HepG2 (cell line): ENCODE measurements around the gene COX4I2. TPM values are rescaled to one million over a fixed set of nuclear protein-coding genes. Genes with fewer than 3 reads are reported as not detected.

ENCODE experiments used
- AKAP8 ChIP-seq: sonication (generic); formaldehyde crosslinking; IDR thresholded peaks from 2 replicates; pipeline ENCODE4 v1.5.1; 2020; ENCODE audit warnings: mild to moderate bottlenecking, missing genetic modification reagents
- HES4 ChIP-seq: sonication (generic); formaldehyde crosslinking; IDR thresholded peaks from 2 replicates; pipeline ENCODE4 v1.9.0; 2021; ENCODE audit warnings: mild to moderate bottlenecking, missing genetic modification reagents, borderline replicate concordance
- HOXA3 ChIP-seq: sonication (generic); formaldehyde crosslinking; IDR thresholded peaks from 2 replicates; pipeline ENCODE4 v1.5.0; 2020; ENCODE audit warnings: missing genetic modification reagents
- KLF15 ChIP-seq: sonication (generic); formaldehyde crosslinking; IDR thresholded peaks from 2 replicates; pipeline ENCODE4 v1.8.1; 2023; ENCODE audit warnings: borderline replicate concordance, mild to moderate bottlenecking, inconsistent platforms, missing genetic modification reagents, mixed read lengths
- MAFF ChIP-seq: IDR thresholded peaks from 2 replicates; pipeline ENCODE4 v1.6.1; 2011; ENCODE audit warnings: low read depth, low read length, improper control_type of control experiment
- MED8 ChIP-seq: sonication (generic); formaldehyde crosslinking; IDR thresholded peaks from 2 replicates; pipeline ENCODE4 v1.8.1; 2023; ENCODE audit warnings: mild to moderate bottlenecking, missing genetic modification reagents; ENCODE audit not compliant: insufficient replicate concordance
- PHF21A ChIP-seq: sonication (generic); formaldehyde crosslinking; IDR thresholded peaks from 2 replicates; pipeline ENCODE4 v1.5.0; 2020; ENCODE audit warnings: mild to moderate bottlenecking, missing genetic modification reagents
- PHF5A ChIP-seq: IDR thresholded peaks from one replicate; pipeline ENCODE4 v1.6.1; 2018; ENCODE audit warnings: low read depth, missing genetic modification reagents; ENCODE audit not compliant: unreplicated experiment
- ZMYM2 ChIP-seq: sonication (generic); formaldehyde crosslinking; IDR thresholded peaks from 2 replicates; pipeline ENCODE4 v1.8.0; 2022; ENCODE audit warnings: mild to moderate bottlenecking, missing genetic modification reagents
- ZNF180 ChIP-seq: sonication (generic); formaldehyde crosslinking; IDR thresholded peaks from 2 replicates; pipeline ENCODE4 v1.4.0; 2020; ENCODE audit warnings: low read depth, missing genetic modification reagents, borderline replicate concordance
- ZNF230 ChIP-seq: sonication (generic); formaldehyde crosslinking; IDR thresholded peaks from 2 replicates; pipeline ENCODE4 v1.4.0; 2020; ENCODE audit warnings: mild to moderate bottlenecking, missing genetic modification reagents
- ZNF264 ChIP-seq: sonication (generic); formaldehyde crosslinking; IDR thresholded peaks from 2 replicates; pipeline ENCODE4 v1.4.0; 2020; ENCODE audit warnings: missing genetic modification reagents
- ZNF331 ChIP-seq: sonication (generic); formaldehyde crosslinking; IDR thresholded peaks from 2 replicates; pipeline ENCODE4 v1.4.0; 2020; ENCODE audit warnings: missing genetic modification reagents
- ZNF446 ChIP-seq: sonication (generic); formaldehyde crosslinking; IDR thresholded peaks from 2 replicates; pipeline ENCODE4 v1.5.0; 2020; ENCODE audit warnings: mild to moderate bottlenecking, missing genetic modification reagents
- ZNF451 ChIP-seq: sonication (generic); formaldehyde crosslinking; IDR thresholded peaks from 2 replicates; pipeline ENCODE4 v1.5.0; 2020; ENCODE audit warnings: mild to moderate bottlenecking, missing genetic modification reagents
- ZNF530 ChIP-seq: sonication (generic); formaldehyde crosslinking; IDR thresholded peaks from 2 replicates; pipeline ENCODE4 v1.5.0; 2020; ENCODE audit warnings: low read depth, mild to moderate bottlenecking, missing genetic modification reagents
- ZNF563 ChIP-seq: sonication (generic); formaldehyde crosslinking; IDR thresholded peaks from 2 replicates; pipeline ENCODE4 v1.8.0; 2022; ENCODE audit warnings: mild to moderate bottlenecking, moderate library complexity, missing genetic modification reagents
- ZSCAN25 ChIP-seq: sonication (generic); formaldehyde crosslinking; IDR thresholded peaks from 2 replicates; pipeline ENCODE4 v1.8.0; 2022; ENCODE audit warnings: mild to moderate bottlenecking, missing genetic modification reagents
- polyA plus RNA-seq, 8 experiments: library from polyadenylated mRNA; depleted of rRNA in 3 of 8; stranded (reverse) in 7 of 8; unstranded in 1 of 8; fragments of >200 nt; fragmentation: Illumina TruSeq in 4 of 8; extraction: Trizol in 4 of 8; gene quantifications; 2 replicates each; pipeline versions ENCODE4 v1.2.1 to v1.2.3, GENCODE V29; 2011 to 2016; ENCODE audit warnings: low read depth in 4 of 8, missing spikeins in 1 of 8, mixed read lengths in 1 of 8; ENCODE audit not compliant: insufficient read depth in 1 of 8
- total RNA-seq, 5 experiments: library from RNA; depleted of rRNA; stranded (reverse); fragments of >200 nt; fragmentation: Illumina TruSeq; extraction: Trizol; gene quantifications; 2 replicates each; pipeline ENCODE4 v1.2.3, GENCODE V29; 2016; ENCODE audit warnings: low read depth in 1 of 5
- TF ChIP-seq, protein P1 (sequence below), 2 experiments: sonication (generic) in 1 of 2; formaldehyde crosslinking in 1 of 2; IDR thresholded peaks; 2 replicates each; pipeline versions ENCODE4 v1.4.0 to v1.6.1; 2016 to 2020; ENCODE audit warnings: borderline replicate concordance in 1 of 2, low read depth in 1 of 2, mild to moderate bottlenecking in 1 of 2, missing genetic modification reagents in 1 of 2
- TF ChIP-seq, protein P2 (sequence below): sonication (generic); formaldehyde crosslinking; IDR thresholded peaks from 2 replicates; pipeline ENCODE4 v1.4.0; 2020; ENCODE audit warnings: missing genetic modification reagents, borderline replicate concordance
- TF ChIP-seq, protein P3 (sequence below): sonication (generic); formaldehyde crosslinking; IDR thresholded peaks from 2 replicates; pipeline ENCODE4 v1.4.0; 2020; ENCODE audit warnings: mild to moderate bottlenecking, low read depth, missing genetic modification reagents

COX4I2 gene
- total and polyA plus RNA-seq, 2 of the 13 experiments (the other 11 are each of a cell fraction or from before 2014, with no cell fraction given), result 1.1 TPM; not detected in 1

DNA sequence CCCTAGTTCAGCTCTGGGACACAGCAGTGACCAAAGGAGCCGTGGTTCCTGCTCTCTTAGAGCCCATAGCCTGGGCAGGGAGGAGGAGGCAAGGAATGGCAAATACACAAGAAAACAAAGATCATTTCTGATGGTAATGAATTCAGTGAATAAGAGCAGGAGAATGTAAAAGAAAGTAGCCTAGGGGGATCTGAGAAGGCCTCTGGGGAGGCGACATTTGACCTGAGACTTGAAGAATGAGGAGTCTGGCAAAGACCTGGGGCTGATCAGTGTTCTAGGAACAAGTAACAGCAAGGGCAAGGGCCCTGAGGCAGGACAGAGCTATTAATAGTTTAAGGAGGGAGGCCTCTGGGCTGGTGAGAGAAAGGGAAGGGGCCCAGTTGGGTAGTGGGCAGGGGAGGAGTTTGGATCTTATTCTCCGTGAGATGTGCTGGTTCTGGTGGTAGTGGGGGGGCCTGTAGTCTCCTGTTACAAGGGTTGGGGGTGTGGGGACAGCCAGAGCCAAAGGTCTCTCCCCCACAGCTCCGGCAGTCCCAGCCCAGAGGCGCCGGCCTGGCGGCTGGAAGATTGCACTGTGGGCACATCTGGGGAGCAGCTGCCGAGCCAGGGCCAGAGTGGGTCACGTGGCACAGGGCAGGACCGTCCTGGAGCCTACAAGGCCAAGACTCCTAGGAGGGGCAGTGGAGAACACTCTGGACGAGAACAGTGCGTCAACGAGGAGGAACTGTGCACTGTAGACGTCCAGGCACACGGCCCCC lies 41.9 kb upstream of the COX4I2 start (continued):
- TF ChIP-seq ZNF563 (no peak; the same call in 1 of the 2 replicates), ZNF180 (0 out of 2 replicates have a peak, but pooled peaks have one; percentile 71), KLF15 (CRISPR knock-in tag) (peak; percentile 89; the same call in 1 of the 2 replicates), PHF5A (CRISPR knock-in tag) (no peak), MAFF (no peak; the same call in 1 of the 2 replicates), ZNF331 (CRISPR knock-in tag) (peak; percentile 89), ZSCAN25 (CRISPR knock-in tag) (no peak), ZNF446 (CRISPR knock-in tag) (no peak), ZNF230 (CRISPR knock-in tag) (no peak), HES4 (CRISPR knock-in tag) (0 out of 2 replicates have a peak, but pooled peaks have one; percentile 47), ZMYM2 (CRISPR knock-in tag) (no peak), ZNF530 (CRISPR knock-in tag) (no peak), ZNF451 (CRISPR knock-in tag) (no peak), AKAP8 (CRISPR knock-in tag) (no peak), ZNF264 (no peak), MED8 (CRISPR knock-in tag) (peak; percentile 80), HOXA3 (peak; percentile 47; the same call in 1 of the 2 replicates), PHF21A (CRISPR knock-in tag) (peak; percentile 55; the same call in 1 of the 2 replicates)
- TF ChIP-seq, protein P1, sequence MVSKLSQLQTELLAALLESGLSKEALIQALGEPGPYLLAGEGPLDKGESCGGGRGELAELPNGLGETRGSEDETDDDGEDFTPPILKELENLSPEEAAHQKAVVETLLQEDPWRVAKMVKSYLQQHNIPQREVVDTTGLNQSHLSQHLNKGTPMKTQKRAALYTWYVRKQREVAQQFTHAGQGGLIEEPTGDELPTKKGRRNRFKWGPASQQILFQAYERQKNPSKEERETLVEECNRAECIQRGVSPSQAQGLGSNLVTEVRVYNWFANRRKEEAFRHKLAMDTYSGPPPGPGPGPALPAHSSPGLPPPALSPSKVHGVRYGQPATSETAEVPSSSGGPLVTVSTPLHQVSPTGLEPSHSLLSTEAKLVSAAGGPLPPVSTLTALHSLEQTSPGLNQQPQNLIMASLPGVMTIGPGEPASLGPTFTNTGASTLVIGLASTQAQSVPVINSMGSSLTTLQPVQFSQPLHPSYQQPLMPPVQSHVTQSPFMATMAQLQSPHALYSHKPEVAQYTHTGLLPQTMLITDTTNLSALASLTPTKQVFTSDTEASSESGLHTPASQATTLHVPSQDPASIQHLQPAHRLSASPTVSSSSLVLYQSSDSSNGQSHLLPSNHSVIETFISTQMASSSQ (IDR thresholded peaks at IDR 0.05; ENCODE audit: low read depth), result 0 out of 2 replicates have a peak, but pooled peaks have one; percentile 3
- TF ChIP-seq, protein P1 (CRISPR knock-in tag; IDR thresholded peaks at IDR 0.05; ENCODE audit: borderline replicate concordance), result peak; percentile 29; the same call in 1 of the 2 replicates
- TF ChIP-seq, protein P2, sequence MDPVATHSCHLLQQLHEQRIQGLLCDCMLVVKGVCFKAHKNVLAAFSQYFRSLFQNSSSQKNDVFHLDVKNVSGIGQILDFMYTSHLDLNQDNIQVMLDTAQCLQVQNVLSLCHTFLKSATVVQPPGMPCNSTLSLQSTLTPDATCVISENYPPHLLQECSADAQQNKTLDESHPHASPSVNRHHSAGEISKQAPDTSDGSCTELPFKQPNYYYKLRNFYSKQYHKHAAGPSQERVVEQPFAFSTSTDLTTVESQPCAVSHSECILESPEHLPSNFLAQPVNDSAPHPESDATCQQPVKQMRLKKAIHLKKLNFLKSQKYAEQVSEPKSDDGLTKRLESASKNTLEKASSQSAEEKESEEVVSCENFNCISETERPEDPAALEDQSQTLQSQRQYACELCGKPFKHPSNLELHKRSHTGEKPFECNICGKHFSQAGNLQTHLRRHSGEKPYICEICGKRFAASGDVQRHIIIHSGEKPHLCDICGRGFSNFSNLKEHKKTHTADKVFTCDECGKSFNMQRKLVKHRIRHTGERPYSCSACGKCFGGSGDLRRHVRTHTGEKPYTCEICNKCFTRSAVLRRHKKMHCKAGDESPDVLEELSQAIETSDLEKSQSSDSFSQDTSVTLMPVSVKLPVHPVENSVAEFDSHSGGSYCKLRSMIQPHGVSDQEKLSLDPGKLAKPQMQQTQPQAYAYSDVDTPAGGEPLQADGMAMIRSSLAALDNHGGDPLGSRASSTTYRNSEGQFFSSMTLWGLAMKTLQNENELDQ (CRISPR knock-in tag), result no peak
- TF ChIP-seq, protein P3, sequence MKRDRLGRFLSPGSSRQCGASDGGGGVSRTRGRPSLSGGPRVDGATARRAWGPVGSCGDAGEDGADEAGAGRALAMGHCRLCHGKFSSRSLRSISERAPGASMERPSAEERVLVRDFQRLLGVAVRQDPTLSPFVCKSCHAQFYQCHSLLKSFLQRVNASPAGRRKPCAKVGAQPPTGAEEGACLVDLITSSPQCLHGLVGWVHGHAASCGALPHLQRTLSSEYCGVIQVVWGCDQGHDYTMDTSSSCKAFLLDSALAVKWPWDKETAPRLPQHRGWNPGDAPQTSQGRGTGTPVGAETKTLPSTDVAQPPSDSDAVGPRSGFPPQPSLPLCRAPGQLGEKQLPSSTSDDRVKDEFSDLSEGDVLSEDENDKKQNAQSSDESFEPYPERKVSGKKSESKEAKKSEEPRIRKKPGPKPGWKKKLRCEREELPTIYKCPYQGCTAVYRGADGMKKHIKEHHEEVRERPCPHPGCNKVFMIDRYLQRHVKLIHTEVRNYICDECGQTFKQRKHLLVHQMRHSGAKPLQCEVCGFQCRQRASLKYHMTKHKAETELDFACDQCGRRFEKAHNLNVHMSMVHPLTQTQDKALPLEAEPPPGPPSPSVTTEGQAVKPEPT (CRISPR knock-in tag), result no peak
